Heart left ventricle (tissue), 13 donors: ENCODE measurements around the gene CDA.

Source experiments
- CTCF ChIP-seq, 12 donors: fragments of 200-600 bp; sonication (generic) in 4 of 12; IDR thresholded peaks; one replicate each; pipeline versions ENCODE4 v1.5.0 to v1.8.0; 2018 to 2022; ENCODE audit warnings: antibody characterized with exemption in 12 of 12, mild to moderate bottlenecking in 5 of 12
- POLR2A ChIP-seq, 2 donors: fragments of 450-650 bp; IDR thresholded peaks; one replicate each; pipeline ENCODE4 v1.6.1; 2017; ENCODE audit warnings: antibody characterized with exemption in 2 of 2, mild to moderate bottlenecking in 2 of 2, moderate library complexity in 2 of 2
- donor health status: ischemic (EF 13 %, LVEDD 7.1; RV severe dilation, severe dysfunction).
- donor health status: DM: no; HTN: yes; CAD: no.
- donor health status: DM: no; HTN: no; CAD: no.
- donor health status: ischemic (EF 25% LVEDD 6.9; RV normal size, moderate dysfunction).
- donor health status: ischemic (EF 25% LVEDD 5.7; RV mildly dilated, moderate dysfunction).
- donor health status: ischemic (EF 35%, LVEDD 5.7; RV mildly dilated, moderate dysfunction).
- donor health status: nonischemic (EF 11% LVEDD 7.7; RV severe dilation, severe dysfunction).
- donor health status: DM: yes; HTN: yes; CAD: no.
- donor health status: PGD.
- donor health status: ischemic (EF 29% LVEDD 5.4; RV normal size, mild dysfunction).
- donor health status: nonischemic (EF 23%, LVEDD 6.1; RV moderate dilation, normal function).

DNA sequence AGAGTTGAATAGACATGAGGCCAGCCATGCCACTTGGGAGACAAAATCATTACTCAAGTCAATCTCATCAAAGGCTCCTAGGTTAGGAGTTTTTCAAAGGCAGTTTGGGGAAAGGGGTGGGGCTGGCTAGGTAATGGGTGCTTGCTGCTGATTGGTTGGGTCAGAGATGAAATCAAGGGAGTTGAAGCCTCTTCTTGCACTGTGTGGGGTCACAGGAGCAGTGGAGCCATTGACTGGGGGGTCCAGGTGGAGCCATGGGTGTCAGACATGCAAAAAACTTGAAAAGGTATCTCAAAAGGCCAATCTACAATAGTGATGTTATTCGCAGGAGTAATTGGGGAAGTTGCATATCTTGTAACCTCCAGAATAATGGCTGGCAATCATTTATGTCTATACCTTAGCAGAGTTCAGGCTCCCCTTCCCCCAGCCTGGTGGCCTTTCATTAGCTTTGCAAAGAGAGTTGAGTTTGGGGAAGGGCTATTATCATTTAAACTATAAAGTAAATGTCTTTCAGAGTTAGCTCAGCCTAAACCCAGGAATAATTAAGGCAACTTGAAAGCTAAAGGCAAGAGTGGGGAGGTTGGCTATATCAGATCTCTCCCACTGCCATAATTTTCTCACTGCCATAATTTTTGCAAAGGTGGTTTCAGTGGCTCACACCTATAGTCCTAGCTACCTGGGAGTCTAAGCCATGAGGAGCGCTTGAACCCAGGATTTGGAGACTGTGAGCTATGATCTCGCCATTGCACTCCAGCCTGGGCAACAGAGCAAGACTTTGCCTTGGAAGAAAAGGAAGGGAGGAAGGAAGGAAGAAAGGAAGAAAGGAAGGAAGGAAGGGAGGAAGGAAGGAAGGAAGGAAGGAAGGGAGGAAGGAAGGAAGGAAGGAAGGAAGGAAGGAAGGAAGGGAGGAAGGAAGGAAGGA lies 36.5 kb downstream of the CDA start:
- TF ChIP-seq CTCF (IDR thresholded peaks at IDR 0.05), result no peak
- TF ChIP-seq POLR2A (IDR thresholded peaks at IDR 0.05), result no peak
